Panc1 (cell line): ENCODE results near the gene GPR61. TPM values are rescaled to one million over a fixed set of nuclear protein-coding genes. Genes with fewer than 3 reads are reported as not detected.

Source experiments
- ATAC-seq: fragments of 200-7000 bp; cut with Tn5 transposase; 2 replicates; pipeline ENCODE4 v1.9.1; 2020; ENCODE audit warnings: mild to moderate bottlenecking, moderate library complexity
- BruUV-seq: library from RNA; stranded (reverse); fragments of 400-500 nt; replicated peaks from 2 replicates; lab custom pipeline; 2021; lab: Mats Ljungman, UMichigan
- CTCF ChIA-PET: fragments of 300-600 bp; sonication (Branson Sonifier 250); formaldehyde crosslinking; loops from one replicate; lab custom pipeline; 2022; ENCODE audit warnings: antibody characterized with exemption; lab: Charles Lee
- POLR2A ChIA-PET: fragments of 300-600 bp; sonication (Branson Sonifier 250); formaldehyde crosslinking; loops from one replicate; lab custom pipeline; 2022; ENCODE audit warnings: antibody characterized with exemption; lab: Charles Lee
- DNase-seq: peaks from one replicate; pipeline ENCODE4 v3.0.0-alpha.2; 2010; ENCODE audit warnings: low read depth, low spot score
- H3K27ac ChIP-seq: 2 replicates; pipeline ENCODE4 v1.5.1; 2011; ENCODE audit warnings: mild to moderate bottlenecking, low read length, inconsistent platforms
- H3K27me3 ChIP-seq: fragments of 200-500 bp; sonication (Bioruptor generic); 2 replicates; pipeline ENCODE4 v1.6.0; 2014; ENCODE audit warnings: low read length, inconsistent platforms; ENCODE audit not compliant: control insufficient read depth, insufficient read depth
- H3K36me3 ChIP-seq: fragments of 200-500 bp; sonication (Bioruptor generic); 2 replicates; pipeline ENCODE4 v1.5.1; 2014; ENCODE audit warnings: inconsistent platforms, mild to moderate bottlenecking, low read length, moderate library complexity; ENCODE audit not compliant: control insufficient read depth, insufficient read depth
- H3K4me1 ChIP-seq: 2 replicates; pipeline ENCODE4 v1.5.1; 2011; ENCODE audit warnings: inconsistent platforms, mild to moderate bottlenecking, low read length, moderate library complexity; ENCODE audit not compliant: control insufficient read depth, insufficient read depth
- H3K4me3 ChIP-seq, 2 experiments: 2 replicates each; pipeline ENCODE4 v1.5.1; 2011 to 2012; ENCODE audit warnings: low read depth in 2 of 2, low read length in 2 of 2, mild to moderate bottlenecking in 2 of 2, inconsistent platforms in 1 of 2, moderate library complexity in 1 of 2
- H3K9me3 ChIP-seq: fragments of 200-500 bp; sonication (Bioruptor generic); 2 replicates; pipeline ENCODE4 v1.5.1; 2014; ENCODE audit warnings: low read depth, mild to moderate bottlenecking, inconsistent platforms, low read length, moderate library complexity; ENCODE audit not compliant: control insufficient read depth, insufficient read depth
- POLR2AphosphoS5 ChIP-seq: IDR thresholded peaks from 2 replicates; pipeline ENCODE4 v1.6.1; 2012; ENCODE audit warnings: mild to moderate bottlenecking, low read depth, low read length, moderate library complexity
- SIN3A ChIP-seq: IDR thresholded peaks from 2 replicates; pipeline ENCODE4 v1.6.1; 2012; ENCODE audit warnings: low read depth, mild to moderate bottlenecking, low read length, moderate library complexity, borderline replicate concordance; ENCODE audit not compliant: insufficient read depth
- TCF7L2 ChIP-seq: IDR thresholded peaks from 2 replicates; pipeline ENCODE4 v1.6.1; 2011; ENCODE audit warnings: mild to moderate bottlenecking, low read depth, low read length, inconsistent platforms
- in situ Hi-C: cut with HindIII; loops from 2 replicates; pipeline ENCODE4 v1.10.0; 2016; ENCODE audit warnings: low sequenced_read_pairs, low pct_unique_long_range_greater_than_20kb
- intact Hi-C: fragments of 100-400 bp; cut with micrococcal nuclease; formaldehyde crosslinking; loops from one replicate; pipeline ENCODE4 v1.10.0; 2022; ENCODE audit not compliant: unreplicated experiment
- total RNA-seq: library from RNA; stranded (reverse); gene quantifications from one replicate; pipeline ENCODE4 v1.2.1, GENCODE V29; 2021; ENCODE audit not compliant: unreplicated experiment
- TF ChIP-seq, protein P1 (sequence below), 2 experiments: IDR thresholded peaks; 2 replicates each; pipeline ENCODE4 v1.6.1; 2011 to 2012; ENCODE audit warnings: low read depth in 2 of 2, control low read depth in 1 of 2, low read length in 1 of 2, mild to moderate bottlenecking in 1 of 2, moderate library complexity in 1 of 2; ENCODE audit not compliant: insufficient read depth in 1 of 2
- TF ChIP-seq, protein P2 (sequence below): fragments of 450-650 bp; IDR thresholded peaks from 2 replicates; pipeline ENCODE4 v1.5.1; 2017; ENCODE audit warnings: mild to moderate bottlenecking

Gene GPR61
- total RNA-seq, 1 experiment from 2014 or later = not detected

DNA sequence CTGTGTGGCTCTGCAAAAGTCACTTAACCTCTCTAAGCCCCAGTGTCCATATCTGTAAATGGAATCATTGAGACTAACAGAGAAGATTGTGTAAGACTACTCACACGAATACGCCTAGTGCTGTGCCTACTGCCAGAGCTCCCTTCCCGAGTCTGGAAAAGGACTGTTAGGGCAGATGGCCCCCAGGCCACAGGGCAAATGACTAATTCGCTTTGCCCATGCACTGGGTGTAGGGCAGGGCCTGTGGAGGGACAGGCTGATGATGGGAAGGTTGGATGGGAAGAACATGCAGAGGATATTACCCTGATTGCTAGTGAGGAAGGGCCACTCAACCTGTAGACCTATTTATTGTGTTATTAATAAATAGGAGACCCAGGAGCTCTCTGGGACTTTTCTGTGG is 4.2 kb upstream of the GPR61 start:
- no TSS peak for BruUV-seq

DNA sequence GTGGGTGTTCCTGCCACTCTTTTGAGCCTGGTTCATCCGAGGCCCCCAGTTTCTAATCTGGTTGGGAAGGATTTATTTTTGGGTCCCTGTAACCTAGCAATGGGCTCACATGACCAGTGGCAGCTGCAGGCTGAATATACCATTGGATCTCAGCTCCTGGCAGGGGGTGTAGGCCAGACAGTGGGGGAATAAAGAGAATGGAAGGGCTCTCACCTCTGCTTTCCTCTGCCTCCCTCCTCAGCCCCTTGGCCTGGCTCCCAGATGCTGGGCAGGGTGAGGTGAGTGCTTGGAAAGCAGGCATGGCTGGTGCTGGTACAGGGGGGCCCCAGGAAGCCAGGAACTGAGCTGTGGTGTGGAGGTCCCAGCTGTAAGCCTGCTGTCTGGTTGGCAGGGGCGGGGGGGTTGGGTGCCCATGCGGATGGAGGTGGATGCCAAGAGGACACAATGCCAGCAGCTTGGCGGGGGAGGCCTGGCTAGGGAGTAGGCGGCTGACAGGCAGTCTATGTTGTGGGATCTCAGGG is 3.6 kb upstream of the GPR61 start:
- intact Hi-C loops (loop anchor here (10.0 kb wide), 1 partner anchor 101 kb away; no protein-coding TSS in a partner anchor), in situ Hi-C loops (no loop called here)
- ATAC-seq (no peak), DNase-seq (no peak)
- CTCF ChIA-PET = no interaction called here
- Histone ChIP-seq H3K27ac (no peak overlapping the region), H3K4me1 (0 out of 2 replicates have a peak, but pooled peaks cover 3% of the 10 kb centered on the region), H3K9me3 (no peaks in the 10 kb centered on the region), H3K36me3 (no peaks in the 10 kb centered on the region), H3K4me3 (no peak overlapping the region), H3K27me3 (no peaks in the 10 kb centered on the region)
- TF ChIP-seq, protein P1, sequence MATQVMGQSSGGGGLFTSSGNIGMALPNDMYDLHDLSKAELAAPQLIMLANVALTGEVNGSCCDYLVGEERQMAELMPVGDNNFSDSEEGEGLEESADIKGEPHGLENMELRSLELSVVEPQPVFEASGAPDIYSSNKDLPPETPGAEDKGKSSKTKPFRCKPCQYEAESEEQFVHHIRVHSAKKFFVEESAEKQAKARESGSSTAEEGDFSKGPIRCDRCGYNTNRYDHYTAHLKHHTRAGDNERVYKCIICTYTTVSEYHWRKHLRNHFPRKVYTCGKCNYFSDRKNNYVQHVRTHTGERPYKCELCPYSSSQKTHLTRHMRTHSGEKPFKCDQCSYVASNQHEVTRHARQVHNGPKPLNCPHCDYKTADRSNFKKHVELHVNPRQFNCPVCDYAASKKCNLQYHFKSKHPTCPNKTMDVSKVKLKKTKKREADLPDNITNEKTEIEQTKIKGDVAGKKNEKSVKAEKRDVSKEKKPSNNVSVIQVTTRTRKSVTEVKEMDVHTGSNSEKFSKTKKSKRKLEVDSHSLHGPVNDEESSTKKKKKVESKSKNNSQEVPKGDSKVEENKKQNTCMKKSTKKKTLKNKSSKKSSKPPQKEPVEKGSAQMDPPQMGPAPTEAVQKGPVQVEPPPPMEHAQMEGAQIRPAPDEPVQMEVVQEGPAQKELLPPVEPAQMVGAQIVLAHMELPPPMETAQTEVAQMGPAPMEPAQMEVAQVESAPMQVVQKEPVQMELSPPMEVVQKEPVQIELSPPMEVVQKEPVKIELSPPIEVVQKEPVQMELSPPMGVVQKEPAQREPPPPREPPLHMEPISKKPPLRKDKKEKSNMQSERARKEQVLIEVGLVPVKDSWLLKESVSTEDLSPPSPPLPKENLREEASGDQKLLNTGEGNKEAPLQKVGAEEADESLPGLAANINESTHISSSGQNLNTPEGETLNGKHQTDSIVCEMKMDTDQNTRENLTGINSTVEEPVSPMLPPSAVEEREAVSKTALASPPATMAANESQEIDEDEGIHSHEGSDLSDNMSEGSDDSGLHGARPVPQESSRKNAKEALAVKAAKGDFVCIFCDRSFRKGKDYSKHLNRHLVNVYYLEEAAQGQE (IDR thresholded peaks at IDR 0.05; ENCODE audit: insufficient read depth in 1 of 2, low read depth in 2 of 2, low read length in 1 of 2) = no peak
- TF ChIP-seq SIN3A (no peak), POLR2AphosphoS5 (no peak), TCF7L2 (no peak)
- TF ChIP-seq, protein P2, sequence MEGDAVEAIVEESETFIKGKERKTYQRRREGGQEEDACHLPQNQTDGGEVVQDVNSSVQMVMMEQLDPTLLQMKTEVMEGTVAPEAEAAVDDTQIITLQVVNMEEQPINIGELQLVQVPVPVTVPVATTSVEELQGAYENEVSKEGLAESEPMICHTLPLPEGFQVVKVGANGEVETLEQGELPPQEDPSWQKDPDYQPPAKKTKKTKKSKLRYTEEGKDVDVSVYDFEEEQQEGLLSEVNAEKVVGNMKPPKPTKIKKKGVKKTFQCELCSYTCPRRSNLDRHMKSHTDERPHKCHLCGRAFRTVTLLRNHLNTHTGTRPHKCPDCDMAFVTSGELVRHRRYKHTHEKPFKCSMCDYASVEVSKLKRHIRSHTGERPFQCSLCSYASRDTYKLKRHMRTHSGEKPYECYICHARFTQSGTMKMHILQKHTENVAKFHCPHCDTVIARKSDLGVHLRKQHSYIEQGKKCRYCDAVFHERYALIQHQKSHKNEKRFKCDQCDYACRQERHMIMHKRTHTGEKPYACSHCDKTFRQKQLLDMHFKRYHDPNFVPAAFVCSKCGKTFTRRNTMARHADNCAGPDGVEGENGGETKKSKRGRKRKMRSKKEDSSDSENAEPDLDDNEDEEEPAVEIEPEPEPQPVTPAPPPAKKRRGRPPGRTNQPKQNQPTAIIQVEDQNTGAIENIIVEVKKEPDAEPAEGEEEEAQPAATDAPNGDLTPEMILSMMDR = no peak
- POLR2A ChIA-PET = no interaction called here
- no TSS peak for BruUV-seq

More for the DNA sequence above, 4.2 kb upstream of the GPR61 start:
- no peak overlapping the region for H3K4me3 ChIP-seq
- H3K4me1 ChIP-seq = 0 out of 2 replicates have a peak, but pooled peaks cover 3% of the 10 kb centered on the region
- no peak for ATAC-seq
- ChIA-PET CTCF (no interaction called here), POLR2A (no interaction called here)
- H3K36me3 ChIP-seq = no peaks in the 10 kb centered on the region
- in situ Hi-C loops = no loop called here
- intact Hi-C loops = loop anchor here (10.0 kb wide), 1 partner anchor 101 kb away; no protein-coding TSS in a partner anchor
- TF ChIP-seq, protein P1 (IDR thresholded peaks at IDR 0.05; ENCODE audit: insufficient read depth in 1 of 2, low read depth in 2 of 2, low read length in 1 of 2) = no peak
- TF ChIP-seq TCF7L2 (no peak), SIN3A (no peak), POLR2AphosphoS5 (no peak)
- TF ChIP-seq, protein P2 = no peak
- no peak overlapping the region for H3K27ac ChIP-seq
- H3K9me3 ChIP-seq = no peaks in the 10 kb centered on the region
- no peaks in the 10 kb centered on the region for H3K27me3 ChIP-seq
- no peak for DNase-seq
